Cardiac fibroblast (primary cell): Measurements from ENCODE around the gene ATP1A2.

Source experiments
- DNase-seq, 2 donors: peaks; one replicate each; pipeline versions ENCODE4 v3.0.0 to v3.0.0-alpha.2; 2010; ENCODE audit warnings: low read depth in 2 of 2
- H3K4me3 ChIP-seq, 2 donors: replicated peaks in 1 of 2; 1 replicate in 1 of 2; 2 replicates in 1 of 2; pipeline ENCODE4 v1.5.1; 2011; ENCODE audit warnings: low read depth in 2 of 2, low read length in 2 of 2, mild to moderate bottlenecking in 2 of 2, moderate library complexity in 1 of 2
- CTCF ChIP-seq: IDR thresholded peaks from one replicate; pipeline ENCODE4 v1.5.1; 2011; ENCODE audit warnings: low read depth, mild to moderate bottlenecking, low read length, inconsistent platforms

ATP1A2 gene

GRCh38 chr1:160151303-160151702 is 35.7 kb downstream of the ATP1A2 start, which contains the start of gene ATP1A4:
Gene ATP1A4 (plus strand): TSS chr1:160151603. CDS start chr1:160152041, 438 bp downstream.
- DNase-seq = no peak
- no peak within 1 kb of the TSS for H3K4me3 ChIP-seq
- TF ChIP-seq CTCF = no peak

- H3K4me3 ChIP-seq = no peak overlapping the region
- TF ChIP-seq CTCF = no peak
- no peak for DNase-seq
These were observed 39.2 kb downstream of the ATP1A2 start for GRCh38 chr1:160154790-160155189.

- no peak for TF ChIP-seq CTCF
- DNase-seq = no peak
- no peak overlapping the region for H3K4me3 ChIP-seq
These were observed 40.8 kb downstream of the ATP1A2 start for GRCh38 chr1:160156361-160156760.

- no peak for TF ChIP-seq CTCF
- no peak overlapping the region for H3K4me3 ChIP-seq
- DNase-seq = no peak
These were observed 41.6 kb downstream of the ATP1A2 start for GRCh38 chr1:160157174-160157573.

- no peak for DNase-seq
- H3K4me3 ChIP-seq = no peak overlapping the region
- no peak for TF ChIP-seq CTCF
These were observed 42.5 kb downstream of the ATP1A2 start for GRCh38 chr1:160158031-160158430.

GRCh38 chr1:160158534-160158933 is 43.0 kb downstream of the ATP1A2 start:
- no peak overlapping the region for H3K4me3 ChIP-seq
- no peak for TF ChIP-seq CTCF
- no peak for DNase-seq

- no peak overlapping the region for H3K4me3 ChIP-seq
- peak in 1 of 2 donors; percentile 9 for DNase-seq
- TF ChIP-seq CTCF = no peak
These were observed 44.3 kb downstream of the ATP1A2 start for GRCh38 chr1:160159846-160160245.
